GM19035 (cell line): Measurements from ENCODE around the gene CA11.
A peak's percentile ranks its signal among the peaks of the same experiment; 100 is the strongest.

Experiments
- ATAC-seq: cut with Tn5 transposase; IDR thresholded peaks from one replicate; pipeline ENCODE4 v1.9.1; 2021; ENCODE audit not compliant: unreplicated experiment

The CA11 gene

GRCh38 chr19:48630296-48631063 is 15.5 kb downstream of the CA11 start:
- ATAC-seq: no peak

- ATAC-seq: no peak
These were observed 16.2 kb downstream of the CA11 start for GRCh38 chr19:48629599-48630295.

GRCh38 chr19:48629297-48629598 is 16.7 kb downstream of the CA11 start:
- ATAC-seq: no peak

- no peak for ATAC-seq
These were observed 17.3 kb downstream of the CA11 start for GRCh38 chr19:48628486-48629296.

- no peak for ATAC-seq
These were observed 18.1 kb downstream of the CA11 start for GRCh38 chr19:48627865-48628314.

GRCh38 chr19:48627201-48627864 is 18.7 kb downstream of the CA11 start:
- ATAC-seq: no peak

- ATAC-seq: no peak
These were observed 20.1 kb downstream of the CA11 start for GRCh38 chr19:48625891-48626327.

GRCh38 chr19:48624791-48625723 is 20.9 kb downstream of the CA11 start:
- no peak for ATAC-seq

- peak; percentile 56 for ATAC-seq
These were observed 21.9 kb downstream of the CA11 start for GRCh38 chr19:48624067-48624594.

GRCh38 chr19:48623556-48624066 is 22.4 kb downstream of the CA11 start:
- ATAC-seq: no peak

GRCh38 chr19:48619692-48620585 is 26.0 kb downstream of the CA11 start:
- ATAC-seq: no peak

GRCh38 chr19:48618916-48619691 is 26.9 kb downstream of the CA11 start, which contains the start of the genes RPL18 and SPHK2:
RPL18 (minus strand) TSS chr19:48619178; CDS start chr19:48619143, 35 bp downstream.
SPHK2 (plus strand) TSS chr19:48619506; CDS start chr19:48620515, 1,009 bp downstream.
- peak; percentile 88 for ATAC-seq

GRCh38 chr19:48618278-48618915 is 27.6 kb downstream of the CA11 start:
- ATAC-seq: no peak

- ATAC-seq: no peak
These were observed 28.6 kb downstream of the CA11 start for GRCh38 chr19:48617146-48617937.

GRCh38 chr19:48616491-48617056 is 29.4 kb downstream of the CA11 start:
- no peak for ATAC-seq

- no peak for ATAC-seq
These were observed 29.9 kb downstream of the CA11 start for GRCh38 chr19:48616041-48616436.
